Measurements from ENCODE around the gene B3GAT1. TPM values are rescaled to one million over a fixed set of nuclear protein-coding genes. Genes with fewer than 3 reads are reported as not detected.
A peak's percentile ranks its signal among the peaks of the same experiment; 100 is the strongest.

B3GAT1 gene
- total RNA-seq, 4 donors from 2014 or later, result 0.40 to 0.76 TPM; not detected in 2

DNA sequence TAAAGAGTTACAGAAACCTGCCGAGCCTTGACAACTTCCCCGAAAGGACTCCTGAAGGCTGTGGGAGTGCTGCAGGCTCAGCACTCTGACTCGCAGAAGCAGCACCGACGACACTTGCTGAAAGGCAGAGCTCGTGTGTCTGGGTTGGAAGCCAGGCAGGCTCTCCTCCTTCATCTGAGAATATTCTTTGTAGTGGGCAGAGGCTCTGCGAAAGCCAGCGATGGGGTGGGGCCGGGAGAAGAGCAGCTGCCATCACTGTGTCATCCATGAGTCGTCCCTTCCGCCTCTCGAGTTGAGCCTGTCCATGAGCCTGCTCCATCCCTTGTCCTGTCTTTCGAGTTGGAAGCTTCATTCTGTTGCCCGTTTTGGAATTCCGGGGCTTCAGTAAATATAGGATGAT lies 68.4 kb downstream of the B3GAT1 start:
- intact Hi-C loops (cut with DNase I; ENCODE audit: low total_unique reads), result no loop called here
- Histone ChIP-seq H3K4me1 (no peaks in the 10 kb centered on the region), H3K9me3 (no peaks in the 10 kb centered on the region), H3K36me3 (no peaks in the 10 kb centered on the region), H3K27me3 (no peaks in the 10 kb centered on the region), H3K4me3 (no peak overlapping the region), H3K27ac (no peak overlapping the region)
- TF ChIP-seq, protein P1, sequence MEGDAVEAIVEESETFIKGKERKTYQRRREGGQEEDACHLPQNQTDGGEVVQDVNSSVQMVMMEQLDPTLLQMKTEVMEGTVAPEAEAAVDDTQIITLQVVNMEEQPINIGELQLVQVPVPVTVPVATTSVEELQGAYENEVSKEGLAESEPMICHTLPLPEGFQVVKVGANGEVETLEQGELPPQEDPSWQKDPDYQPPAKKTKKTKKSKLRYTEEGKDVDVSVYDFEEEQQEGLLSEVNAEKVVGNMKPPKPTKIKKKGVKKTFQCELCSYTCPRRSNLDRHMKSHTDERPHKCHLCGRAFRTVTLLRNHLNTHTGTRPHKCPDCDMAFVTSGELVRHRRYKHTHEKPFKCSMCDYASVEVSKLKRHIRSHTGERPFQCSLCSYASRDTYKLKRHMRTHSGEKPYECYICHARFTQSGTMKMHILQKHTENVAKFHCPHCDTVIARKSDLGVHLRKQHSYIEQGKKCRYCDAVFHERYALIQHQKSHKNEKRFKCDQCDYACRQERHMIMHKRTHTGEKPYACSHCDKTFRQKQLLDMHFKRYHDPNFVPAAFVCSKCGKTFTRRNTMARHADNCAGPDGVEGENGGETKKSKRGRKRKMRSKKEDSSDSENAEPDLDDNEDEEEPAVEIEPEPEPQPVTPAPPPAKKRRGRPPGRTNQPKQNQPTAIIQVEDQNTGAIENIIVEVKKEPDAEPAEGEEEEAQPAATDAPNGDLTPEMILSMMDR (IDR thresholded peaks at IDR 0.05), result no peak
- TF ChIP-seq POLR2A (IDR thresholded peaks at IDR 0.05), result no peak
- no peak for DNase-seq

DNA sequence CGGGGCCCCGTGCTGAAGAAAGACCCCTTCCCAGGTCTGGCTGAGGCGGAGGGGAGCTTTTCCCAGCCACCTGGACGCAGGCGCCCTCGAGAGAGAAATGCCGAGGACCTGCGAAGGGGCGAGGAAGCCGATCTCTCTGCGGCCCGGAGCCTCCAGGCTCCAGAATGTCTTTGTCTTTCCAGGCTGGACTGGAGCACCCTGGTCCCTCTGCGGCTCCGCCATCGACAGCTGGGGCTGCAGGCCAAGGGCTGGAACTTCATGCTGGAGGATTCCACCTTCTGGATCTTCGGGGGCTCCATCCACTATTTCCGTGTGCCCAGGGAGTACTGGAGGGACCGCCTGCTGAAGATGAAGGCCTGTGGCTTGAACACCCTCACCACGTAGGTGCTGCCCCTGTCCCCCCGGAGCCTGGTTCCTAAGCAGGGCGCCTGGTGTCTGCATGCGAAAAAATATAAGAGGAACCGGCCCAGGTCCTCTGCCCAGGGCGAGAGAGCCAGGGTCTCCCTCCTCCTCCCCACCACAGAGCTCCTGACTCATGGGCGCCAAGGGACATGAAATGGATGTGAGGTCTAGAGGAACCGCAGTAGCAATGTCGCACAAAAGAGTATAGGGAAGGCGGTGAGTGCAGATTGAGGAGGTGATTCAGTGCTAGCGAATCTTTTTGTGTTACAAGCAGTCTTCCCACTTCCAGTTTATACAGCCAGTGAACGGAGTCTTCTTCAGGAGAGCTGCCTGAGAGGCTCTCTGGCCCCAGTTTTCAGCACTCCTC lies 69.3 kb downstream of the B3GAT1 start:
- no peaks in the 10 kb centered on the region for H3K36me3 ChIP-seq
- no peak for TF ChIP-seq POLR2A (IDR thresholded peaks at IDR 0.05)
- TF ChIP-seq, protein P1 (IDR thresholded peaks at IDR 0.05), result no peak
- no peaks in the 10 kb centered on the region for H3K4me1 ChIP-seq
- intact Hi-C loops (cut with DNase I; ENCODE audit: low total_unique reads), result no loop called here
- H3K9me3 ChIP-seq, result no peaks in the 10 kb centered on the region
- no peak overlapping the region for H3K27ac ChIP-seq
- H3K4me3 ChIP-seq, result no peak overlapping the region
- DNase-seq, result no peak
- H3K27me3 ChIP-seq, result no peaks in the 10 kb centered on the region

DNA sequence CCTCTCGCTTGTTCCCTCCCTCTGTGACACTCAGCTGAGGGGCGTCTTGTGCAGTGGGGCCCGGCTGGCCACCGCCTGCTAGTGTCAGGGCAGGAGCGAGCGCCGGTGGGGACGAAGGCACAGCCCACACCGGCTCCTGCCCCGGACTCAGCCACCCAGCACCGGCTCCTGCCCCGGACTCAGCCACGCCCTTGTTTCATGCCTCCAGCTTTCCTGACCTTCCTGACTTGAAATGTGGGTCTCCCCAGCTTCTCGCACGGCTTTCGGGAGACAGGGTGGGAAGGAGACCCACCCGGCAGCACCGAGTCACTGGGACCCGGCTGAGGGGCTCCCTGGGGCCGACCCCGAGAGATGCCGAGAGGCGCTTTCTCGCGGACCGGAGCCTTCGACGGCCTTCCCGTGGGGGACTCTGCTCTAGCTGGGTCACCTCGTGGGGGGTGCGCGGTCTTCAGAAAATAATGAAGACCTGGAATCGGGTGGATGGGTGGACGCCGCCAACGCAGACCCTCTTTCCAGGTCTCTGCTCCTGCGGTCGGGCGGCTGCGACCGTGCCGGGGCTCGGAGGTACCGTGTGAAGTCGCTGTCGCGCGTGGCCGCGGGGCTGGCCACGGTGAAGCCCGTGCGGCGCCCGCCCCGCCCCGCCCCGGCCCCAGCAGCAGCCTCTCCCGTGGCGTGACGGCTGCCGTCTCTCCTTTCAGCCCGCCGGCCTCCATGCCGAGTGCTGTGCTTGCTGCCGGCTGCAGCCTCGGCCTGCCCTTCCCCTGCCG lies 70.1 kb downstream of the B3GAT1 start:
- Histone ChIP-seq H3K4me3 (no peak overlapping the region), H3K4me1 (no peaks in the 10 kb centered on the region), H3K9me3 (no peaks in the 10 kb centered on the region), H3K27ac (no peak overlapping the region), H3K36me3 (no peaks in the 10 kb centered on the region), H3K27me3 (no peaks in the 10 kb centered on the region)
- intact Hi-C loops (cut with DNase I; ENCODE audit: low total_unique reads), result no loop called here
- DNase-seq, result no peak
- no peak for TF ChIP-seq POLR2A (IDR thresholded peaks at IDR 0.05)
- TF ChIP-seq, protein P1 (IDR thresholded peaks at IDR 0.05), result no peak

DNA sequence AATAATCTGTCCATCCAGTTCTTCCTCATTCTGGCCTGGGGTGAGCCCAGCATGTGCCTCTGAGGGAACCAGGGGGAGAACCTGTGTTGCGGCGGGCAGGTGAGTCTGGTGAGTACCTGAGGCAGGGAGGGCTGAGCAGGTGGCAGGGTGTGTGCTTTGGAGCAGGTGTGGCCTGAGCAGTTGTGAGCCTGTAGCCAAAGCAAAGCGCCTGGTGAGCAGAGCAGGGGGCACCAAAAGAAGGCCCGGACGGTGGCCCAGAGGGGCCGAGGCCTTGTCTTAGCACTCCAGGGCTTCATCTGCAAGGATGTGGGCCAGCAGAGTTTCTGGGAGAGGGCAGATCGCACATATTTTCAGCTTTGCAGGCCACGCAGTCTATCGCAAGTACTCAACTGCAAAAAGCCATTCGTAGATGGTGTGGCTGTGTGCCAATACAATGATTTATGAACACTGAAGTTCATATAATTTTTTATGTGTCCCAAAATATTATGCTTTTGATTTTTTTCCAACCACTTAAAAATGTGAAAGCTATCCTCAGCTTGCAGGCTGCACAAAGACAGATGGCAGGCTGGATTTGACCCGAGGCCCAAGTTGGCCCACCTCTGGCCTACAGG lies 71.6 kb downstream of the B3GAT1 start:
- H3K27ac ChIP-seq, result peak overlapping the region in 1 of 2 donors; percentile 13
- no peaks in the 10 kb centered on the region for H3K4me1 ChIP-seq
- H3K4me3 ChIP-seq, result no peak overlapping the region
- intact Hi-C loops (cut with DNase I; ENCODE audit: low total_unique reads), result no loop called here
- TF ChIP-seq POLR2A (IDR thresholded peaks at IDR 0.05), result no peak
- TF ChIP-seq, protein P1 (IDR thresholded peaks at IDR 0.05), result no peak
- H3K27me3 ChIP-seq, result no peaks in the 10 kb centered on the region
- no peaks in the 10 kb centered on the region for H3K9me3 ChIP-seq
- DNase-seq, result no peak
- H3K36me3 ChIP-seq, result no peaks in the 10 kb centered on the region

DNA sequence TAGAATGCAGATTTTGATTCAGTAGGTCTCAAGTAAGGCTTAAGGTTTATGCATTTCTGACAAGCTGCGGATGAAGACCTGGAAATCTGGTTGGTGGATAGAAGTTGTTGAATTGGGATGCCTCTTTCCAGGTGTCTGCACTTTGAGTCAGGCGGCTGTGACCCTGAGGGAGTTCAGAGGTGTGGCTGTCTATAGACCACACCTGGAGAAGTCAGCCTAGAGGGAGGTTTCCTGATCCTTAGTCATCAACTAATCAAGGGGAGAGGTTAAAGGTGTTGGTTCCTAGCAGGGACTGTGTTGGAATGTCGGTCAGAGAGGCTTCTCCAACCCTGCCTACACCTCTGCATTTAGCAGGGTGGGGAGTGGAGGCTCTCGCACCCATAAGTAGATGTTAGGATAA lies 72.3 kb downstream of the B3GAT1 start:
- Histone ChIP-seq H3K27me3 (no peaks in the 10 kb centered on the region), H3K4me1 (no peaks in the 10 kb centered on the region), H3K4me3 (no peak overlapping the region), H3K27ac (no peak overlapping the region), H3K9me3 (no peaks in the 10 kb centered on the region), H3K36me3 (no peaks in the 10 kb centered on the region)
- no peak for TF ChIP-seq POLR2A (IDR thresholded peaks at IDR 0.05)
- TF ChIP-seq, protein P1 (IDR thresholded peaks at IDR 0.05), result no peak
- no peak for DNase-seq
- intact Hi-C loops (cut with DNase I; ENCODE audit: low total_unique reads), result no loop called here
